K562 (cell line): ENCODE measurements around the gene GNAZ. TPM values are rescaled to one million over a fixed set of nuclear protein-coding genes. Genes with fewer than 3 reads are reported as not detected.

Source experiments
- ARNT ChIP-seq, 2 experiments: fragments of 450-650 bp; IDR thresholded peaks; 2 replicates each; pipeline ENCODE4 v1.6.1; 2016; ENCODE audit warnings: mild to moderate bottlenecking in 1 of 2
- BRF2 ChIP-seq: IDR thresholded peaks from 3 replicates; pipeline ENCODE4 v1.6.1; 2011; ENCODE audit warnings: borderline replicate concordance, mild to moderate bottlenecking; ENCODE audit not compliant: insufficient read length, insufficient read depth
- CBFA2T2 ChIP-seq: fragments of 450-650 bp; conservative IDR thresholded peaks from 2 replicates; pipeline ENCODE4 v1.6.1; 2017; ENCODE audit warnings: mild to moderate bottlenecking
- CBFA2T3 ChIP-seq: fragments of 450-650 bp; IDR thresholded peaks from 2 replicates; pipeline ENCODE4 v1.6.1; 2017
- CREM ChIP-seq: IDR thresholded peaks from 2 replicates; pipeline ENCODE4 v1.6.1; 2014; ENCODE audit warnings: antibody characterized with exemption, low read depth
- GTF2F1 ChIP-seq: IDR thresholded peaks from 2 replicates; pipeline ENCODE4 v1.6.1; 2011; ENCODE audit warnings: low read depth, low read length, improper control_type of control experiment
- HDAC8 ChIP-seq: fragments of 450-650 bp; IDR thresholded peaks from 2 replicates; pipeline ENCODE4 v1.6.1; 2016; ENCODE audit warnings: mild to moderate bottlenecking, missing genetic modification characterization, moderate library complexity, missing compliant biosample characterization
- JUND ChIP-seq, 2 experiments: IDR thresholded peaks; 2 replicates in 1 of 2; 3 replicates in 1 of 2; pipeline ENCODE4 v1.6.1; 2011; ENCODE audit warnings: borderline replicate concordance in 2 of 2, low read depth in 2 of 2, low read length in 2 of 2, improper control_type of control experiment in 1 of 2, missing biosample characterization in 1 of 2, missing genetic modification characterization in 1 of 2, missing genetic modification reagents in 1 of 2
- NCOA2 ChIP-seq, 2 experiments: fragments of 450-650 bp; IDR thresholded peaks; 2 replicates each; pipeline ENCODE4 v1.6.1; 2018; ENCODE audit warnings: mild to moderate bottlenecking in 2 of 2, moderate library complexity in 1 of 2; ENCODE audit not compliant: partially characterized antibody in 2 of 2
- NEUROD1 ChIP-seq: fragments of 150-350 bp; IDR thresholded peaks from 2 replicates; pipeline ENCODE4 v1.6.1; 2014; ENCODE audit warnings: borderline replicate concordance, low read length, low read depth; ENCODE audit not compliant: partially characterized antibody
- PHF20 ChIP-seq: fragments of 450-650 bp; IDR thresholded peaks from 2 replicates; pipeline ENCODE4 v1.6.1; 2018; ENCODE audit not compliant: partially characterized antibody
- SIX5 ChIP-seq, 2 experiments: IDR thresholded peaks; 2 replicates each; pipeline ENCODE4 v1.6.1; 2011; ENCODE audit warnings: low read length in 2 of 2, borderline replicate concordance in 1 of 2, low read depth in 1 of 2, mild to moderate bottlenecking in 1 of 2, moderate library complexity in 1 of 2; ENCODE audit not compliant: insufficient read depth in 1 of 2
- SMC3 ChIP-seq: conservative IDR thresholded peaks from 2 replicates; pipeline ENCODE4 v1.6.1; 2011; ENCODE audit warnings: low read depth, low read length, improper control_type of control experiment; ENCODE audit not compliant: insufficient read depth
- SP2 ChIP-seq: IDR thresholded peaks from 2 replicates; pipeline ENCODE4 v1.6.1; 2011; ENCODE audit warnings: mild to moderate bottlenecking, low read depth, low read length, moderate library complexity; ENCODE audit not compliant: poor library complexity, severe bottlenecking; ENCODE audit errors: extremely low read depth
- SUPT5H ChIP-seq: fragments of 450-650 bp; IDR thresholded peaks from 2 replicates; pipeline ENCODE4 v1.6.1; 2016
- ZNF384 ChIP-seq: IDR thresholded peaks from 2 replicates; pipeline ENCODE4 v1.6.1; 2012; ENCODE audit warnings: low read depth, low read length, improper control_type of control experiment
- ZNF507 ChIP-seq: conservative IDR thresholded peaks from 2 replicates; pipeline ENCODE4 v1.6.1; 2017; ENCODE audit warnings: missing genetic modification characterization, missing compliant biosample characterization
- ZNF511 ChIP-seq: sonication (generic); formaldehyde crosslinking; IDR thresholded peaks from 2 replicates; pipeline ENCODE4 v1.8.0; 2022; ENCODE audit warnings: mild to moderate bottlenecking, missing genetic modification reagents
- polyA plus RNA-seq, 8 experiments: library from polyadenylated mRNA; depleted of rRNA in 4 of 8; stranded (reverse) in 5 of 8; unstranded in 3 of 8; fragments of >200 nt; fragmentation: Nextera tagmentation in 2 of 8; fragmentation: Illumina TruSeq in 1 of 8; extraction: Ambion mirVana in 2 of 8; extraction: Trizol in 1 of 8; gene quantifications; 2 replicates each; pipeline versions ENCODE4 v1.2.1 to v1.2.3, GENCODE V29; 2011 to 2014; ENCODE audit warnings: inconsistent platforms in 1 of 8, missing spikeins in 1 of 8
- total RNA-seq, 7 experiments: library from RNA; depleted of rRNA in 6 of 7; stranded (reverse); fragments of >200 nt in 6 of 7; fragmentation: Illumina TruSeq in 2 of 7; extraction: Trizol in 2 of 7; gene quantifications; 2 replicates each; pipeline versions ENCODE4 v1.2.1 to v1.2.3, GENCODE V29; 2011 to 2021; ENCODE audit warnings: low replicate concordance in 1 of 7
- TF ChIP-seq, protein P1 (sequence below): sonication (generic); formaldehyde crosslinking; IDR thresholded peaks from 2 replicates; pipeline ENCODE4 v1.8.1; 2023; ENCODE audit warnings: mild to moderate bottlenecking, missing genetic modification reagents
- TF ChIP-seq, protein P2 (sequence below): sonication (generic); formaldehyde crosslinking; IDR thresholded peaks from 2 replicates; pipeline ENCODE4 v1.8.0; 2022; ENCODE audit warnings: mild to moderate bottlenecking, missing genetic modification reagents

The GNAZ gene
- total and polyA plus RNA-seq, 9 of the 15 experiments (the other 6 are each of a cell fraction or from before 2014, with no cell fraction given), result 0.04 to 0.22 (median 0.13) TPM; not detected in 3

- peak; percentile 70 for TF ChIP-seq CBFA2T3
- no peak for TF ChIP-seq ZNF507 (tag)
- no peak for TF ChIP-seq SUPT5H
- TF ChIP-seq CBFA2T2, result 0 out of 2 replicates have a peak, but pooled peaks have one; percentile 16
- TF ChIP-seq HDAC8, result no peak
- peak; percentile 10 for TF ChIP-seq NEUROD1
- TF ChIP-seq, protein P1, sequence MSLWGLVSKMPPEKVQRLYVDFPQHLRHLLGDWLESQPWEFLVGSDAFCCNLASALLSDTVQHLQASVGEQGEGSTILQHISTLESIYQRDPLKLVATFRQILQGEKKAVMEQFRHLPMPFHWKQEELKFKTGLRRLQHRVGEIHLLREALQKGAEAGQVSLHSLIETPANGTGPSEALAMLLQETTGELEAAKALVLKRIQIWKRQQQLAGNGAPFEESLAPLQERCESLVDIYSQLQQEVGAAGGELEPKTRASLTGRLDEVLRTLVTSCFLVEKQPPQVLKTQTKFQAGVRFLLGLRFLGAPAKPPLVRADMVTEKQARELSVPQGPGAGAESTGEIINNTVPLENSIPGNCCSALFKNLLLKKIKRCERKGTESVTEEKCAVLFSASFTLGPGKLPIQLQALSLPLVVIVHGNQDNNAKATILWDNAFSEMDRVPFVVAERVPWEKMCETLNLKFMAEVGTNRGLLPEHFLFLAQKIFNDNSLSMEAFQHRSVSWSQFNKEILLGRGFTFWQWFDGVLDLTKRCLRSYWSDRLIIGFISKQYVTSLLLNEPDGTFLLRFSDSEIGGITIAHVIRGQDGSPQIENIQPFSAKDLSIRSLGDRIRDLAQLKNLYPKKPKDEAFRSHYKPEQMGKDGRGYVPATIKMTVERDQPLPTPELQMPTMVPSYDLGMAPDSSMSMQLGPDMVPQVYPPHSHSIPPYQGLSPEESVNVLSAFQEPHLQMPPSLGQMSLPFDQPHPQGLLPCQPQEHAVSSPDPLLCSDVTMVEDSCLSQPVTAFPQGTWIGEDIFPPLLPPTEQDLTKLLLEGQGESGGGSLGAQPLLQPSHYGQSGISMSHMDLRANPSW (CRISPR knock-in tag), result peak; percentile 68; the same call in 1 of the 2 replicates
- TF ChIP-seq ARNT (IDR thresholded peaks at IDR 0.05), result no peak
- TF ChIP-seq PHF20, result peak; percentile 87
- TF ChIP-seq SP2, result peak; percentile 6
- TF ChIP-seq, protein P2, sequence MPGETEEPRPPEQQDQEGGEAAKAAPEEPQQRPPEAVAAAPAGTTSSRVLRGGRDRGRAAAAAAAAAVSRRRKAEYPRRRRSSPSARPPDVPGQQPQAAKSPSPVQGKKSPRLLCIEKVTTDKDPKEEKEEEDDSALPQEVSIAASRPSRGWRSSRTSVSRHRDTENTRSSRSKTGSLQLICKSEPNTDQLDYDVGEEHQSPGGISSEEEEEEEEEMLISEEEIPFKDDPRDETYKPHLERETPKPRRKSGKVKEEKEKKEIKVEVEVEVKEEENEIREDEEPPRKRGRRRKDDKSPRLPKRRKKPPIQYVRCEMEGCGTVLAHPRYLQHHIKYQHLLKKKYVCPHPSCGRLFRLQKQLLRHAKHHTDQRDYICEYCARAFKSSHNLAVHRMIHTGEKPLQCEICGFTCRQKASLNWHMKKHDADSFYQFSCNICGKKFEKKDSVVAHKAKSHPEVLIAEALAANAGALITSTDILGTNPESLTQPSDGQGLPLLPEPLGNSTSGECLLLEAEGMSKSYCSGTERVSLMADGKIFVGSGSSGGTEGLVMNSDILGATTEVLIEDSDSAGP (CRISPR knock-in tag), result no peak
- no peak for TF ChIP-seq BRF2
- TF ChIP-seq GTF2F1, result peak; percentile 52; the same call in 1 of the 2 replicates
- no peak for TF ChIP-seq NCOA2 (IDR thresholded peaks at IDR 0.05; ENCODE audit: partially characterized antibody in 2 of 2)
- TF ChIP-seq ZNF511 (CRISPR knock-in tag), result no peak
- TF ChIP-seq SIX5 (IDR thresholded peaks at IDR 0.05; ENCODE audit: borderline replicate concordance in 1 of 2, insufficient read depth in 1 of 2, low read depth in 1 of 2, low read length in 2 of 2), result peak in 1 of 2 experiments; percentile 6; a peak in 1 of 4 replicates
- 0 out of 2 replicates have a peak, but pooled peaks have one; percentile 4 for TF ChIP-seq ZNF384
- TF ChIP-seq JUND (IDR thresholded peaks at IDR 0.05; ENCODE audit: borderline replicate concordance, low read depth, low read length), result 0 out of 2 replicates have a peak, but pooled peaks have one; percentile 17
- no peak for TF ChIP-seq JUND (tag; IDR thresholded peaks at IDR 0.05; ENCODE audit: borderline replicate concordance, low read depth, low read length)
- TF ChIP-seq CREM, result no peak
- 0 out of 2 replicates have a peak, but pooled peaks have one; percentile 7 for TF ChIP-seq SMC3
Observed at GRCh38 chr22:23119494-23120414, 49.4 kb downstream of the GNAZ start (continued).
